Kidney (tissue), 14 donors: ENCODE results near the gene DTD1. TPM values are rescaled to one million over a fixed set of nuclear protein-coding genes. Genes with fewer than 3 reads are reported as not detected.

Experiments used
- DNase-seq, 5 donors: peaks; one replicate each; pipeline ENCODE4 v3.0.0-alpha.2; 2013 to 2020
- FAIRE-seq: peaks from 2 replicates; lab custom pipeline; 2012; peaks lifted over from hg19 to GRCh38; lab: Jason Lieb, UNC
- H3K27ac ChIP-seq, 2 donors: one replicate each; pipeline ENCODE4 v1.7.0; 2013; ENCODE audit warnings: low read depth in 2 of 2, low read length in 2 of 2, inconsistent platforms in 1 of 2
- H3K27me3 ChIP-seq: one replicate; pipeline ENCODE4 v1.7.1; 2013; ENCODE audit warnings: low read length, inconsistent platforms; ENCODE audit not compliant: control insufficient read depth, insufficient read depth
- H3K36me3 ChIP-seq, 3 donors: one replicate each; pipeline versions ENCODE4 v1.7.0 to v1.7.1; 2013; ENCODE audit warnings: low read length in 3 of 3, control low read depth in 1 of 3, inconsistent platforms in 1 of 3; ENCODE audit not compliant: insufficient read depth in 3 of 3, control insufficient read depth in 2 of 3
- H3K4me1 ChIP-seq, 3 donors: one replicate each; pipeline versions ENCODE4 v1.7.0 to v1.7.1; 2013; ENCODE audit warnings: low read length in 3 of 3, inconsistent platforms in 1 of 3, low read depth in 1 of 3; ENCODE audit not compliant: control insufficient read depth in 2 of 3, insufficient read depth in 2 of 3
- H3K4me3 ChIP-seq, 3 donors: one replicate each; pipeline versions ENCODE4 v1.7.0 to v1.8.1; 2013; ENCODE audit warnings: low read length in 3 of 3, control low read depth in 1 of 3, inconsistent platforms in 1 of 3
- H3K9ac ChIP-seq, 3 donors: one replicate each; pipeline versions ENCODE4 v1.7.0 to v1.7.1; 2013; ENCODE audit warnings: low read length in 3 of 3, control low read depth in 1 of 3, inconsistent platforms in 1 of 3
- H3K9me3 ChIP-seq, 3 donors: one replicate each; pipeline versions ENCODE4 v1.7.0 to v1.7.1; 2013; ENCODE audit warnings: low read length in 3 of 3, control low read depth in 1 of 3, inconsistent platforms in 1 of 3; ENCODE audit not compliant: control insufficient read depth in 2 of 3, insufficient read depth in 1 of 3
- CTCF ChIP-seq: IDR thresholded peaks from 3 replicates; pipeline ENCODE4 v1.5.1; 2012; ENCODE audit warnings: mild to moderate bottlenecking, moderate library complexity, borderline replicate concordance; ENCODE audit not compliant: insufficient read depth; ENCODE audit errors: extremely low read depth
- intact Hi-C: fragments of 100-400 bp; cut with DNase I; formaldehyde crosslinking; loops from one replicate; pipeline ENCODE4 v1.11.1; 2022
- polyA plus RNA-seq: library from polyadenylated mRNA; stranded (reverse); fragments of 350-450 nt; fragmentation: Illumina TruSeq; extraction: RNeasy Lipid Tissue Mini Kit (QIAGEN cat#74804); gene quantifications from one replicate; pipeline ENCODE4 v1.2.3, GENCODE V29; 2014; ENCODE audit warnings: low read depth, low replicate concordance; ENCODE audit not compliant: insufficient read depth
- total RNA-seq: library from RNA; stranded (reverse); fragmentation: NEBNext Ultra II Directional; extraction: Animal tissue kit (Norgen Biotek cat#: 25700); gene quantifications from one replicate; pipeline ENCODE4 v1.2.1, GENCODE V29; 2021
- donor health status: control.
- donor health status: control.
- donor health status: control.
- donor health status: control.
- donor health status: control.
- donor health status: DM: yes; HTN: yes; CAD: no.
- donor health status: Normal renal cell carcinoma (clear cell type).

Gene DTD1
- total and polyA plus RNA-seq, 2 donors from 2014 or later = 45.3 to 47.4 TPM

DNA sequence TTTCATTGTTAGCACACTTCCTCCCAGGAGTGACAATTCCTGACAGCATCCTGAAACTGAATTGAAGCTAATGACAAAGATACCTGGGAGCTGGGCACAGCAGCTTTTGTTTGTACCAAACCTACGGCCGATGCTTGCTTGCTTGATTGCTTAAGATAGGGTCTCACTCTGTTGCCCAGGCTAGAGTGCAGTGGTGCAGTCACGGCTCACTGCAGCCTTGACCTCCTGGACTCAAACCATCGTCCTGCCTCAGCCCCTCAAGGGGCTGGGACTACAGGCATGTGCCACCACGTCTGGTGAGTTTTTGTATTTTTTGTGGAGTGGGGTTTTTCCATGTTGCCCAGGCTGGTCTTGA lies 141.0 kb downstream of the DTD1 start:
- Histone ChIP-seq H3K4me1 (no peaks in the 10 kb centered on the region), H3K9ac (no peak overlapping the region), H3K27me3 (no peaks in the 10 kb centered on the region), H3K9me3 (no peaks in the 10 kb centered on the region), H3K27ac (no peak overlapping the region), H3K36me3 (no peaks in the 10 kb centered on the region), H3K4me3 (no peak overlapping the region)
- no peak for DNase-seq
- no peak for FAIRE-seq
- no peak for TF ChIP-seq CTCF
- intact Hi-C loops = no loop called here

- H3K36me3 ChIP-seq = no peaks in the 10 kb centered on the region
- H3K27me3 ChIP-seq = no peaks in the 10 kb centered on the region
- intact Hi-C loops = no loop called here
- no peak overlapping the region for H3K9ac ChIP-seq
- no peak overlapping the region for H3K4me3 ChIP-seq
- no peak for TF ChIP-seq CTCF
- DNase-seq = no peak
- no peak for FAIRE-seq
- no peak overlapping the region for H3K27ac ChIP-seq
- H3K4me1 ChIP-seq = no peaks in the 10 kb centered on the region
- H3K9me3 ChIP-seq = no peaks in the 10 kb centered on the region
These were observed 141.5 kb downstream of the DTD1 start for GRCh38 chr20:18729231-18729825.

DNA sequence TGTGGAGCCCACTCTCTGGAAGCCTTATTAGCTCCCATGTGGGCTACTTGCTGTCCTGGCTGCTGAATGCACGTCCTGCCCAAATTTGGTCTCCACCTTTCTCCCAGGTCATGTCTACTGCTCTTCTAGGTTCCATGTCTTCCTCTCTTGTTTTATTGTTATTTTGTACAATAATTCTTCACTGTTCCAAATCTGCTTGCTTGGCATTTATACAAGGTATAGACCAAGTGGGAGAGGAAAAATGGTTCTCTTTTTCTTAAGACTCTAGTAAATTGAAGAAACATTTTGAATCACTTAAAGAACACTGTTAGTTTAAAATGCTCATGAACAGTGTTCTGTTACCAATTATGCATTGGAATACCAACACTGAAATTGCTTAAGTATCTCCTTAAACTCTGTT lies 144.1 kb downstream of the DTD1 start:
- TF ChIP-seq CTCF = no peak
- DNase-seq = no peak
- Histone ChIP-seq H3K9ac (no peak overlapping the region), H3K27ac (no peak overlapping the region), H3K4me3 (no peak overlapping the region), H3K36me3 (no peaks in the 10 kb centered on the region), H3K4me1 (no peaks in the 10 kb centered on the region), H3K27me3 (no peaks in the 10 kb centered on the region), H3K9me3 (no peaks in the 10 kb centered on the region)
- intact Hi-C loops = no loop called here
- FAIRE-seq = no peak

DNA sequence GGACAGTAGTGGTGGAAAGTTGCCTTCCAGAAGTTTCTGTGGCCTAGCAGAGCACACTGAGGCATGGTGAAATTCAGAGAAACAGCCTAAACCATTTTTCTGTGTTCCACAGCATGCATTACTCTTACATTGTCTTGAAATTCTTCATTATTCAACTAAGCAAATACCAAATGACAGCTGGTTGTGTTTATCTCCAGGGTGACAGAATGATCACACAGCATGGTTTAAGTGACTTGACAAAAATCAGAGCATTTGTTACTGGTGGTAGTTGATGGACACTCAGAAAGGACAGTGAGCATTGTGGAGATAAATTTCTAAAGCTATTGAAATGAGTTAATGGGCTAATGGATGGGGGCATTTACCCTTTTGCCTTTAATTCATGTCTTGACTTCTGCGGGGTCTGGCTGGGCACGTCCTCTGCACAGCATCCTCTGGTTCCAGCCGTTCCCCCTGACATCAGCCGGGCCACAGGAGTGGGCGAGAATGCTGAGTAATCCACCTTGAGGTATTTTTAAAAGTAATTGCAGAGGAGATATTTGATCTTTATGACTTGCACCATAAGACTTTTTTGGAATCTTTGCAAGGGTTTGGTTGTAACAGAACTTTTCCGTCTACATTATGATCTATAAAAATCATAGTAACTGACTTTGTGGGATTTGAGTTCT lies 146.8 kb downstream of the DTD1 start:
- Histone ChIP-seq H3K9me3 (no peaks in the 10 kb centered on the region), H3K27ac (no peak overlapping the region), H3K9ac (no peak overlapping the region), H3K4me1 (no peaks in the 10 kb centered on the region), H3K27me3 (no peaks in the 10 kb centered on the region), H3K4me3 (no peak overlapping the region), H3K36me3 (no peaks in the 10 kb centered on the region)
- no peak for TF ChIP-seq CTCF
- FAIRE-seq (no peak), DNase-seq (no peak)
- intact Hi-C loops = no loop called here
